Stimulated activated CD8-positive, alpha-beta memory T cell treated with anti-CD3 and anti-CD28 coated beads, Interleukin-12 subunit alpha, Interleukin-12 subunit beta, amount 100 ng/mL, for 1 hour (primary cell): Measurements from ENCODE around the gene ABCA3.

Experiments used
- DNase-seq: peaks from one replicate; pipeline ENCODE4 v3.0.0-alpha.2; 2020; ENCODE audit warnings: low read depth

Gene ABCA3

DNA sequence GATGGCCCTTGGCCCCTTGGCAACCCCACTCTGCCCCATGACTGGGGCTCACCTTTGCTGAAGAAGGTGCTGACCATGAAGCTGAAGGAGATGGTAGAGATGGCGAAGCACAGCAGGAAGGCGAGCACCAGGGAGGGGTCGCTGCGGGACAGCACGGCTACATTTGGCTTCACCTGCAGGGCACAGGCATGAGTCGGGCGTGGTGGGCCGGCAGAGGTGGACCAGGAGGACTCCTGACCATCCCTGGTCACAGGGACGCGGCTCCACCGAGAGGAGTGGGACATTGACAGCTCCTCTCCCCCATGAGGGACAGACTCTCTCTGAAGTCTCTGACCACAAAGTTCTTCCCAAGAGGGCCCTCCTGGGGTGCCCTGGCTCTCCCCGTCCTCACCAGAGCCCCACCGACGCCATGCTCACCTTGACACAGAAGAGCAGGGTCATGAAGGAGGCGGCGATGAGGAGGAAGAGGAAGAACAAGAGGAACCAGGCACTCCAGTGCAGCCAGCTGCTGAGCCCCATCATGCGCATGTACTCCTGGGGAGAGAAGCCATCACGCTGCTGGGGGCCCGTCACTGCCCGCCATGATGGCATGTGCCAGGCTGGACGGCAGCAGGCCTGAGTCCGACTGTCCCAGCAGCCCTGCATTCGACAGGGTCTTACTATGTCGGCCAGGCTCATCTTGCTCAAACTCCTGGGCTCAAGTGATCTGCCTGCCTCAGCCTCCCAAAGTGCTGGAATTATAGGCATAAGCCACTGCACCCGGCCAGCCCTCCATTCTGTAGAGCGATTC, 23.1 kb downstream of the ABCA3 start:
- no peak for DNase-seq

DNA sequence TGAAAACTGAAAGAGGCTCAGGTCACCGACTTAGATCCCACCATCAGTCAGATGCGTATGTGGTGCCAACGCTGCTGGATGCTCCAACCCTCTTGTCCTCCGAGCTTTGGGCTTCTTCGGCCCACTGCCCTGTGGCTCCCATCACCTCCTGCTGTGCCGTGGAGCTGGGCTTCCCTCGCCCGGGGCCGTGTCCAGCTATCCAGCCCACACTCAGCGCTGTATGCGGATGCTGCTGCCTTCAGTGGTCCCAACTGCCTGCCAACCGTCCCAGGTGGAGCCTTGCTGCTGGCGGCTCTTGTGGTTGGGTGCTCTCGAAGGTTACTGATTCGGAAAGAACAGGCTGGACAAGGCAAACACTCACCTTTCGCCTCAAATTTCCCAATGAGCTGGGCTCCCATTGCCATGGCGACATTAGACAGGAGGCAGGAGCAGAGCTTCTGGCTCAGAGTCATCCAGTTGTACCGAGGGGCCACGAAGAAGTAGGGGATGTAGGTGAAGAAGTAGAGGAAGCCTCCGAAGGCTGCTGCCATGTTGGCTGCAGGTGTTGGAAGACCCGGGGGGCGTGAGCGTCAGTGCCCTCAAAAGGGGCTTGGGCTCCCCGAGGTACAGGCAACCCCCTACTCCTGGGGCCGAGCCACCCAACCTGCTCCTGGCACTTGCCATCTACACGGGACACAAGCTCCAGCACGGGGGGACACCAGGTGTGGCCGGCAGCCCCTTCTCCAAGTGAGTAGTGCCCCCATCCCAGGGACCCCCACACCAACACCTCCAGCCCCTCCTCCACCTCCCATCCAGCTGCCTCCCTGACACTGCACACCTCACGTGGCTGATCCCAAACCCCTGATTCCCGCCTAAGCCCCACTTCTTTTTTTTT, 32.2 kb downstream of the ABCA3 start:
- DNase-seq, result no peak

DNA sequence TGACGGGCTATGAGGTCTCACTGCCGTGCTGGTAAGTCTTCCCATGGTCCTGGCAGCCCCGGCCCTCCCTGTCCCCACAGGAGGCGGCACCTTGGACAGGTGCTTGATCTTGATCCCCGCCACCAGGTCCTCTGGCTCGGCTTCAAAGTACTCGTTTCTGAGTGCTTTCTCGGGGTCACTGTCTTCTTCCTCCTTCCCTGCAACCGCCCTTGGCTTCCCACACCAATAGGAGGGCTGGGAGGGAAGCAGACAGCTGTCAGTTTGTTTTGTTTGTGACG, 40.7 kb downstream of the ABCA3 start:
- no peak for DNase-seq

DNA sequence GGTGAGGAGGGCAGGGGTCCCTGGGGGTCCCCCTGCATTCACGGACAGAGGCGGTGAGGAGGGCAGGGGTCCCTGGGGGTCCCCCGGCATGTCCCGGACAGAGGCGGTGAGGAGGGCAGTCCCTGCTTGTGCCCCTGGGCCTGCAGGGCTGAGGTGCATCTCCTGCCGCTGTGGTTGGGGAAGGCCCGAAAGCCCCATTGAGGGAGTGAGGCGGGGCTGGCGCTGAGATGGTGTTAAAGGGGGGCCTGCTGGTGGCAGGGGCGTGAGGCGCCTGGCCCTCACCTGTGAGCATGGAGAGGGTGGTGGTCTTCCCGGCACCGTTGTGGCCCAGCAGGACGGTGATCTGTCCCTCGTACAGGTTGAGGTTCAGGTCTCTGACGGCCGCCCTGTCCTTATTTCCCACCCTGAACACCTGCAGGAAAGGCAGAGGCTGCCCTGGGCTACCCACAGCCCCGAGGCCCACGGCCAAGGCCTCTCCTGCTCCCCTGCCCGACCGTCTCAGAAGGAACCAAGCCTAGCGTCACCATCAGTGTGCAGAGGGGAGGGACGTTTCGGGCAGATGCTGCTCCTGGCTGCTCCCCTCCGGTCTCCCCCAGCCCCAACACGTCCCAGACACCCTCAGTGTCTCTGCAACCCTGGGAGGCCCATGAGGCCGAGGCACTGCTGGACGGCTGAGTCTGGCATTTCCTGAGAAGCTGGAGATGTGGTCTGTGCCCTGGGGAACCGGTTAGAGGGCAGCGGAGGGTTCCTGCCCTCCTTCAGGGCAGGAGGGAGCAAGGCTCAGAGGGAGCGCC, 41.2 kb downstream of the ABCA3 start:
- no peak for DNase-seq

DNA sequence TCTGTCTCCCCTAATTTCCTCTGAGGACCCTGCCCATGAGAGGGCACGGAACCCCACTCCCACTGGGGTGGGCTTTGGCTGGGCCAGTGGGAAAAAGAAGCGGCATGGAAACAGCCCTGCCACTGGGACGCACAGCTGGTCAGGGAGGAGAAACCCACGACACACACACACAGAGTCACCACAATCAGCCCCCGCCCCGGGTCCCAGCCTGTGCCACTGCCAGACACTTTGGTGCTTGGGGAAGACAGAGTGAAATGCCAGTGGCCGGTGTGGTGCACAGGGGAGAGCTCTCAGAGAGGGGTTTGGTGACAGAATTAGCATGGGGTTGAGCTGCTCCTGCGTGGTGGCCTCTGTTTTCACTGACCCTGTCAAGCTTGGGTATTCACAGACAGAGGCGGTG, 41.9 kb downstream of the ABCA3 start:
- no peak for DNase-seq

DNA sequence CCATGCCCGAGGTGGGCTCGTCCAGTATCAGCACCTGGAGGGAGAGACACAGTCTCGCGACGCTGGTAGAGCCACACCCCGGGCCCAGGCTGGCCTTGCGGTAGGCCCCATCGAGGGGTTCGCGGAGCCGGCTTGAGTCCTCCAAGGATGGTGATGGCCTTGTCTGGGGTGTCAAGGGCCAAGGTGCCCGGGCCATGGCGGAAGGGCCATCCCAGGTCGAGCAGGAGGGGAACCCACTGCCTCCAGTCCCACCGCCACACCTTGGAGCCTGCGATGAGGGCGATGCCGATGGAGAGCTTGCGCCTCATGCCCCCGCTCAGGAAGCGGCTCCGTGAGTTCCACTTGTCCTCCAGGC, 43.0 kb downstream of the ABCA3 start:
- no peak for DNase-seq

DNA sequence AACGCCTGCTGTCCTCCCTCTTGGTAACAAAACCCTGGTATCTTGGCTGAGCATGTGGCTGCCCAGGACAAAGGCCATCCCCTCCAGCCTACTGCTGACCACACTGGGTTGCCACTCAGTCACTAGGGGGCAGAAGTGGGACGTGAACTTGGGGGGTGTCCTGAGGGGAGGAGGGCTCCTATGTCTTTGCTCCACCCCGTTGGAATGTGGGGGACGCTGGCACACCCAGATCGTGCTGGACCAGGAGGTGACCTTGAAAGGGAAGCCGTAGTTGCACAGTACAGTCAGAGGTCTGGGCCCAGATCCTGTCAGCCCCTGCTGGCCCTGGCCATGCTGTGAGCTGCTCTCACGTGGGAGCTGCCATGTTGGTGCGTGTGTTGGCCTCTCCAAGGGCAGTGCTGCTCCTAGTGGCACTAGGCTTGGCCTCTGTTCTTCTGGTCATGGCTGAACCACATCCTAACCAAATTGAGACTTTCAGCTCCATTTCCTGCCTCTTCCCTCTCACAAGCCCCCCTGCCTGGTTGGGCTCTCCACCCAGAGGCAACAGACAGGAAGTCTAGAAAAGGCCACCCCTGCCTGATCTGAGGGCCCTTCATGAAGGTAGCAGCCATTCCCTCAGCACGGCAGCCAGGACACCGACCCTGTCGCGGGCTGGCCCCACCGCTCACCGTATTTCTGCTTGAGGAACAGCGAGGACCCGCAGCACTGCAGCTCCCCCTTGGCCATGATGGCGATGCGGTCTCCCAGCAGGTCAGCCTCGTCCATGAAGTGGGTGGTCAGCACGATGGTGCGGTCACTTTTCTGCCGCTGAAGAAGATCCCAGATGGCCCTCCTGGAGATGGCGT, 43.6 kb downstream of the ABCA3 start:
- no peak for DNase-seq

DNA sequence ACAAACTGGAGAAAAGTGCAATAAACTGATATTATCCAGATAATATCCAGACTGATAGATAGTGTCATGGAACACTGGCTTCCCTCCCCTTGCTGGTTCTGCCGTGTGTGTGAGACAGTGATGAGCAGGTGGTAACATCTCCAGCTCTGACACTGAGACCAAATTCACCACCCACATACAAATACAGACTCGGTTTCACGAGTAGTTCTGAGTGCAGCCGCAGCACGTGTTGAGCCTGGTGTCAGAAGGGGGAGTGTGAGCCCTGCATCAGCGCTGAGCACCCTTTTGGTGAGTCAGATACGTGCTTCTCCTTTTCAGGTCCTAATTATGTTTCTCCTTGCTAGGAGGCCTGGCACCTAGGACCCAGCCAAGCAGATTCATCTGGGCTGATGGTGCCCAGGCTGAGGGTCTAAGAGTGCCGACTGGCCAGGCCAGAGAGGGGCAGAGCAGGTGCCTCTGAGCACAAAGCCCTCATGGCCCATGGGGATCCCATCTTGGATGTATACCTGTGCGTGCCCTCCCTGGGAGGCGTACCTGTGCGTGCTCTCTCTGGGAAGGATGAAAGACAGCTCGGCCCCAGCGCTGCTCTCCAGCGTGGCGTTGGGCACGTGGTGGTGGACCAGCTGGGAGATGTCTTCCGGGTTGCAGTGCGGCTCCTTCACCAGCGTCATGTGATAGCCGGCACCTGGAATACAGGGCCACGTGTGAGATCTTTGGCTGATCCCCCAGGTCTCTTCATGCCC, 45.3 kb downstream of the ABCA3 start:
- DNase-seq, result no peak

DNA sequence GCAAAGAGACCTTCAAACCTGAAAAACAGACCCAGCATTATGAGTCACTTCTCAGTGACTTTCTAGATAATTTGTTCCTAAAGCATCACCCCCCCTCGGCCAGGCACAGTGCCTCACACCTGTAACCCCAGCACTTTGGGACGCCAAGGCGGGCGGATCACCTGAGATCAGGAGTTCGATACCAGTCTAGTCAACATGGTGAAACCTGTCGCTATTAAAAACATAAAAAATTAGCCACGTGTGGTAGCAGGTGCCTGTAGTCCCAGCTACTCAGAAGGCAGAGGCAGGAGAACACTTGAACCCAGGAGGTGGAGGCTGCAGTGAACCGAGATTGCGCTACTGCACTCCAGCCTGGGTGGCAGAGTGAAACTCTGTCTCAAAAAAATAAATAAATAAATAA, 48.3 kb downstream of the ABCA3 start:
- DNase-seq, result no peak

DNA sequence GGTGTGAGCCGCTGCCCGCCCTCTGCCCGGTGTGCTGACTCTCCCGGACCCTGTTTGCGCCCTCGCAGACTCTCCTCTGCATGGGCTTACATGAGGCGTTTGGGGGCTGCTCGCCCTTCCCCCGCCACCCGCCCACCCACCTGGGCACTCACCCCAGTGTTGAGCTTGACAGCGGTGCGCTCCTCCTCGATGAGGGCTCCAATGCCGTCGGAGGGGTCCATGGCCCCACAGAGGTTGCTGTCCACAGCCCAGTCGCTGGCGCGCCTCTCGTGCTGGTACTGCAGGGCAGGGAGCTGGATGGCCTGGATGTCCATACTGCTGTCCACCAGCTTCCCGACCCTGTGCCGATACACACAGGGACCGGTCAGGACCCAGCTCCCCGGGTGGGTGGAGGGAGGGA, 51.2 kb downstream of the ABCA3 start:
- no peak for DNase-seq

DNA sequence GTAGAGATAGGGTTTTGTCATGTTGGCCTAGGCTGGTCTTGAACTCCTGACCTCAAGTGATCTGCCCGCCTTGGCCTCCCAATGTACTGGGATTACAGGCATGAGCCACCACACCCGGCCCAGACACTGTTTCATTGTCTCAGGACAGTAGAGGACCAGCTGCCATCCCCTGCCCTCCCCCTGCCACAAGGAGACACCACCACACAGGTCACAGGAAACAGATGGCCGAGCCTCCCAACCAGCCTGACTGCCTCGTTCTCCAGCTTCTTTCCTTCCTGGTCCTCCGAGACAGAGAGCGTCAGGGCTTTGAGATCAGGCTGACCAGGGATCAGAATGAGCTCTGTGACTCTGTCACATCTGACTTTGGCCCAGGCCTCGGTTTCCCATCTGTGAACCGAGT, 51.8 kb downstream of the ABCA3 start:
- no peak for DNase-seq

DNA sequence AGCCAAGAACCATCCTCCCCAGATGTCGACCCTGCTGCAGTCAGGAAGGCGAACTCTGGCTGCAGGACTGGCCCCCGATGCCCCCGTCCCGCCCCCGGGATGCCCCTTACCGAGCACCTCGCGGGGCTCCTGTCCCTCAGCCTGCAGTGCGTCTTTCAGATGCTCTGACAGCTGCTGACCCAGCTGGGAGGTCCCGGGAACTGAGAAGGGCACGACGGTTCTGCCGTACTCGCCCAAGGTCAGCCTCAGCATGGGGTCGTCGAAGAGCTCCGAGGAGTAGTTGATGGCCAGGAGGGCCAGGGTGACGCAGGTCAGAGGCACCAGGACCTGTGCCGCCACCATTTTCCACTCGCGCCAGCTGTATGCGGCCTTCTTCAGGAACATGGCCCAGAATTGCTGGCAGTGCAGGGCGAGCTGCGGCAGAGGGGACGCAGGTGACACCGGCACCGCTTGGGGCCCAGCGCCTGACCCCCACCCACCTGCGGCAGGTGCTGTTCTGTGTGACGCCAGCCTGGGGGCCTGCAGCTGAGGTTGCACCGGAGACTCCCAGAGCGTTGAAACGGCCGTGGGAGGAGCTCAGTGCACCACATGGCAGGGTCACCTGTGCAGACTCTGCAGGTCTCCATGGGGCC, 52.5 kb downstream of the ABCA3 start:
- DNase-seq, result no peak

DNA sequence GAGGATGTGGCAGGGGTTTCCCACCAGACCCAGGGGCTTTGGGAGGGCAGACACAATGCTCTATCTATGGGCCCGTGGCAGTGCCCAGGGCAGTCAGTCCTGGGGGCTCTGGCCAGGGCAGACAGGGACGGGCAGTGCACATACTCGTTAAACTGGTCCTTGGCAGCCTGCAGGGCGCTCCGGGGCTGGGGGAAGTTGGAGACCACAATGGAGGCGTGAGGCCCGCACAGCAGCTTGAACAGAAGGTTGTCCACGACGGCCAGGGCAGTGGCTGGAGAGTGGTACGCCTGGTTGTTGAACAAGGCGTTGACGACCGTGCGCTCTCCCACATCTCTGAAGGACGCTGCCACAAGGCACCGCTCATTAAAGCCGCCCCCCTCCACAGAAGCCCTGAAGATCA, 54.0 kb downstream of the ABCA3 start:
- no peak for DNase-seq

DNA sequence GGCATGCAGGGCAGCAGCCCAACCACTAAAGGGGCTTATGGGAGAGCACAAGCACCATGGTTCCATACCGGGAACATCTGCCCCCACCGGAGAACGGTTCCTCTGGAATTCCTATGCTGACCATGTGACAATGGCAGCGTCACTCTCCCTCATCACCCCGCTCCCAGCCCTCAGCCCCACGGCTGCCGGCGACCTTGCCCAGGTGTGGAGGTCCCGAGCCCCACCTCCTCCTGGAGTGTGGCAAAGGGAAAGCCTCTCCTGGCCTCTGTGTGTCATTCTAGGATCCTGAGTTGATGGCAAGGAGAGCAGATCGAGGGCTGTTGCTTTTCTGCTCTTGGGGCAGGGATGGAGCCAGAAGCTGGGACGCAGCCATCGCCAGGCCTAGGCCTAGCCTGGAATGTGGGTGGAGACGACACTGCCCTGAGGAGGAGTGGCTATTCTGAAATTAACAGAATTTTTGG, 54.8 kb downstream of the ABCA3 start:
- DNase-seq, result no peak

DNA sequence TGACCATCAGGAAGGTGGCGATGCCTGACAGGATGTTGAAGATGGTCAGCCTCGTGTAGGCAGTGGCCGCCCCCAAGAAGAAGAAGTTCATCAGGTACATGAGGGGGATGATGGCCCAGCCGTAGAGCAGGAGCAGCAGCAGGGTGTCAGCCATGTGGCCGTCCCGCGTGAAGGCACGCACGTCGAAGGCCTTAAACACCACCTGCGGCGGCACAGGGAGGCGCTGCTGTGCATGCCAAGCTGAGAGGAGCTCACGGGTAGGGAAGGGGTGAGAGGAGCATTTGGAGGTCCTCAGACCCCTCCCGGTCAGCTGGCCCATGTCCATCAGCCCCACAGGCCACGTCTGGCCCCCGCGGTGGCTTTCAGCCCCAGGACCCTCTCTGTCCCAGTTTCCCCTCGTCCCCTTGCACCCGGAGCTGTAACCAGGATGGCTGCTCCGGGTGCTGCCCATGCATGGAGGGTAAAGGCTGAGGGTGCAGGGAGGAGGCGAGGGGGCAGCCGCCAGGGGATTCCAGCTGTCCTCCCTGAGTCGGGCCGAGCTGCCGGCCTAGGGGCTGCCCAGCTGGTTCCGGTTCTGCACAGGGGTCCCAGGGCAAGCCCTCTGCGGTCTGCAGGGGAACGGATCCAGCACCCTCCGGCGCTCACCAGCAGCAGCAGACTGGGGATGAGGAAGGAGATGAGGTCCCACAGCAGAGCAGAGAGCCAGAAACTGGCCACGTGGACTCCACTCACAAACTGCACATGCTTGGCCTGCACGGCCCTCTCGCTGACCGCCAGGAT, 55.5 kb downstream of the ABCA3 start:
- no peak for DNase-seq

DNA sequence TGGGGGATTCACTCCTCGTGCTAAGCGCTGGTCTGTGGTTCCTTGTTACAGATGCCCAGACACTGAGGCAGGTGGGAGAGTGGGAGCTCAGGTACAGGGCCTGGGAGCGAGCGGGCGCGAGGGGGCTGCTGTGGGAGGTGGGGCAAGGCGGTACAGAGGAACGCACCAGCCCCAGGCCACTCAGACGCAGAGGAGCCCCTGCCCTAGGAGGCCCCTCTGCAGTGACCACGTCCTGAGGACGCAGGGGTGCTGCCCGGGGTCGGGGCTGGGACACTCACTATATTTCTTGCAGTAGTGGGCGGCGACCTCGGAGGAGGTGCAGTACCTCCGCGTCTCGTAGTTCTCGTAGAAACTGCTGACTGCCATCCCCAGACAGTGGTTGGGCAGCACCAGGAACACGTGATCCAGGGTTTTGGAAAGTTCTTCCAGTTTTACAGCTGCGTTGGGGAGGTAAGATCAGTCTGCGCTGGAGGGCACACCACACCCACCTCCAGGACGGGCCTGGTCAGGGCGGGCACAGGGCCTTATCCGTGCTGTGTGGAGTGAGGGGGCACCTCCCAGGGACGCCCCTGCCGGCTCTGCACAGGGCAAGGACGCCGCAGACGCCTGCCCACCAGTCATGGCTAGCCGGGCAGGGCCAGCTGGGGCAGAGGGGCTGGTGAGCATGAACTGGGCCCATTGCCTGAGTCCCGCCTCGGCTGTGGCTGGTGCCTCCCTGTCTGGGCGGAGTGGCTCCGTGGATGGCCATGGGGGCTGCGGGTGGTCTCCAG, 56.3 kb downstream of the ABCA3 start:
- no peak for DNase-seq

DNA sequence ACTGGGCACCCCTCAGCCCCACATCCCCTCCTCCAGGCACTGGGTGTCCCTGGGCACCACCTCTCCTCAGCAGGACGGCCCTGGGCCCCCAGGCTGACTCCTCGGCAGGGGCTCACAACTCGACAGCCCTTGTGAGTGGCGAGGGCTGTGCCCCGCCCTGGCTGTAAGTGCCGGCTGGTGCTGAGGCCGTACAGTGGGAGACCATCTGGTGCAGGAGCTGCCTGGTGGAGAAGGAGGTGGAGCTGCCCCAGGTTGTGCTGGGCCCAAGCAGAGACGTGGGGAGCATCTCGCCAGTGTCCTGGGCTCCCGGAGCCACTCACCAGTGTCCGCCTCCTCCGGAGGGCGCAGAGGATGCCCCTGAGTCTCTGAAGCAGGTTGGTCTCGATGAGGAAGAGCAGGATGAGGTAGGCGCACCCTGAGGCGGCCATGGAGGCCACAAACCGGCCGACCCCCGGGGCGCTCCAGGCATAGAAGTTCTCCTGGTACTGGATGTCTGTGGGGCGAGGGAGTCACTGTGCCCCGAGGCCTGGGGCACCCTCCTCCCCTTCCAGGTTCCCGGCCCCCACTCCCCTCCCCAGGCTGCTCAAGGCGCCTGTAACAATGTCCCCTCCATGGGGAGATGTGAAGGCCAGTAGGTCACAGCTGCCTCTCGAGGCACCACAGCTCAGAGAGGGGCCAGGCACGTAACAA, 57.5 kb downstream of the ABCA3 start:
- DNase-seq, result no peak

DNA sequence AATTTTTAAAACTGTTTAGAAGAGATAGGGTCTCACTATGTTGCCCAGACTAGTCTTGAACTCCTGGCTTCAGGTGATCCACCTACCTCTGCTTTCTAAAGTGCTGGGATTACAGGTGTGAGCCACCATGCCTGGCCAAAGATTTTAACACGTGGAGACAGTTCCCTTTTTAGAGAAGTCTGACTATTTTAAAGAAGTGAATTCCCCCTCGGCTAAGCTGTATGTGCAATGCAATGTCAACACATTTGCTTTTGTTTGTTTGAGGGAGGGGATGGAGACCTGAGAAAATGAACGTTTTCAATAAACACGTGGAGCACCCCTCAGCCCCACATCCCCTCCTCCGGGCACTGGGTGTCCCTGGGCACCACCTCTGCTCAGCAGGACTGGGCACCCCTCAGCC, 58.3 kb downstream of the ABCA3 start:
- no peak for DNase-seq
